RWPE1 (cell line): Measurements from ENCODE around the gene ATE1.

Experiments used
- CTCF ChIA-PET: fragments of 350-600 bp; sonication (Branson Sonifier 250); formaldehyde crosslinking; extraction: SDS; loops from one replicate; lab custom pipeline; 2021; lab: Yijun Ruan, JAX
- POLR2A ChIA-PET: fragments of 400-600 bp; formaldehyde crosslinking; extraction: SDS; loops from one replicate; lab custom pipeline; 2020; ENCODE audit warnings: antibody characterized with exemption; ENCODE audit not compliant: low non-redundant PET; lab: Yijun Ruan, JAX
- DNase-seq: peaks from one replicate; pipeline ENCODE4 v3.0.0; 2012; ENCODE audit warnings: low spot score
- H3K27ac ChIP-seq: fragments of 450-650 bp; 2 replicates; pipeline ENCODE4 v1.5.1; 2017
- CTCF ChIP-seq: fragments of 450-650 bp; conservative IDR thresholded peaks from 2 replicates; pipeline ENCODE4 v1.5.1; 2017; ENCODE audit warnings: low read depth, mild to moderate bottlenecking

Gene ATE1

DNA sequence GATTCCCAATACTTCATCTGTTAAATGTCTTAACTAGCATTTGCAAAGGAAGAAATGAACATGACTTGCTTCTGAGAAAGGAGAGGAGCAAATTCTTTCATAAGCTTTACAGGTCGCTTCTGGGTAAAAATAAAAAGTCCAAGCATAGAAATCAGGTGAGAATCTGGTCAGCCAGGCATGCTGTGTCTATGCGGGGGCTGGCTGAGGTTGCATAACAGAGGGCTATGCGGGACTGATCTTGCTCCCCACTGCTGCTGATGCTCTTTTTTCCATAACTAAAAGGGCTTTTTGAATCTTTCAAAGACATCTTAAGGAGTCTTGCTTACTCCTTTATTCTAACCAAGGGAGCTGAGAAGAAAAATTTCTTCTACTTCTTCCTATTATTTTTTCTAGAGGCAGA, 236.9 kb downstream of the ATE1 start:
- CTCF ChIA-PET = no interaction called here
- H3K27ac ChIP-seq = no peak overlapping the region
- no peak for DNase-seq
- POLR2A ChIA-PET = no interaction called here
- no peak for TF ChIP-seq CTCF
